K562 (cell line): Measurements from ENCODE around the gene SULT2B1.

Experiments
- CREB1 ChIP-seq, 2 experiments: sonication (generic) in 1 of 2; formaldehyde crosslinking in 1 of 2; IDR thresholded peaks; 2 replicates each; pipeline versions ENCODE4 v1.6.1 to v1.8.0; 2012 to 2022; ENCODE audit warnings: inconsistent platforms in 1 of 2, mild to moderate bottlenecking in 1 of 2, missing genetic modification reagents in 1 of 2, moderate library complexity in 1 of 2
- CTCF ChIP-seq, 3 experiments: IDR thresholded peaks in 2 of 3; conservative IDR thresholded peaks in 1 of 3; 2 replicates each; pipeline ENCODE4 v1.5.1; 2011 to 2012; ENCODE audit warnings: low read length in 3 of 3, mild to moderate bottlenecking in 3 of 3, control low read depth in 2 of 3, improper control_type of control experiment in 1 of 3, inconsistent platforms in 1 of 3, low read depth in 1 of 3, mixed read lengths in 1 of 3, moderate library complexity in 1 of 3; ENCODE audit not compliant: insufficient read depth in 2 of 3
- FOSL1 ChIP-seq: fragments of 200-800 bp; sonication (Bioruptor generic); conservative IDR thresholded peaks from 2 replicates; pipeline ENCODE4 v1.6.1; 2016; ENCODE audit warnings: missing genetic modification characterization, missing compliant biosample characterization
- FOXA1 ChIP-seq: fragments of 450-650 bp; IDR thresholded peaks from 2 replicates; pipeline ENCODE4 v1.6.1; 2016; ENCODE audit warnings: mild to moderate bottlenecking, borderline replicate concordance
- MAX ChIP-seq: sonication (generic); formaldehyde crosslinking; IDR thresholded peaks from 2 replicates; pipeline ENCODE4 v1.9.0; 2022; ENCODE audit warnings: mild to moderate bottlenecking, missing genetic modification reagents
- MYNN ChIP-seq, 2 experiments: sonication (generic); formaldehyde crosslinking in 1 of 2; IDR thresholded peaks; 2 replicates each; pipeline versions ENCODE4 v1.5.0 to v1.6.1; 2016 to 2020; ENCODE audit warnings: antibody characterized with exemption in 1 of 2, missing genetic modification reagents in 1 of 2
- POLR2A ChIP-seq: fragments of 450-650 bp; conservative IDR thresholded peaks from 2 replicates; pipeline ENCODE4 v1.6.1; 2016
- SIN3B ChIP-seq: fragments of 450-650 bp; IDR thresholded peaks from 2 replicates; pipeline ENCODE4 v1.6.1; 2017; ENCODE audit warnings: low read depth, mild to moderate bottlenecking, moderate library complexity
- SOX6 ChIP-seq: fragments of 450-650 bp; IDR thresholded peaks from 2 replicates; pipeline ENCODE4 v1.6.1; 2014; ENCODE audit warnings: mild to moderate bottlenecking
- ZBED1 ChIP-seq: IDR thresholded peaks from 2 replicates; pipeline ENCODE4 v1.6.1; 2014
- ZBTB2 ChIP-seq: fragments of 450-650 bp; IDR thresholded peaks from 2 replicates; pipeline ENCODE4 v1.6.1; 2016; ENCODE audit warnings: antibody characterized with exemption
- ZKSCAN8 ChIP-seq: fragments of 200-800 bp; sonication (Bioruptor generic); IDR thresholded peaks from 2 replicates; pipeline ENCODE4 v1.6.1; 2016; ENCODE audit warnings: missing genetic modification characterization, missing compliant biosample characterization
- ZNF318 ChIP-seq, 2 experiments: fragments of 450-650 bp; IDR thresholded peaks; 2 replicates each; pipeline ENCODE4 v1.6.1; 2016; ENCODE audit warnings: mild to moderate bottlenecking in 2 of 2, borderline replicate concordance in 1 of 2, low read depth in 1 of 2, moderate library complexity in 1 of 2
- ZNF551 ChIP-seq: fragments of 250-450 bp; sonication (Bioruptor Pico); IDR thresholded peaks from 2 replicates; pipeline ENCODE4 v1.5.0; 2021; ENCODE audit warnings: mild to moderate bottlenecking, moderate library complexity

- TF ChIP-seq SIN3B = no peak
- TF ChIP-seq CTCF (IDR thresholded peaks at IDR 0.05 in 2 of 3, conservative IDR thresholded peaks at IDR 0.05 in 1 of 3; ENCODE audit: insufficient read depth in 2 of 3, low read depth in 1 of 3, low read length in 3 of 3) = no peak
- no peak for TF ChIP-seq ZNF318 (IDR thresholded peaks at IDR 0.05; ENCODE audit: borderline replicate concordance in 1 of 2, low read depth in 1 of 2)
- TF ChIP-seq ZNF551 = no peak
- no peak for TF ChIP-seq FOXA1
- TF ChIP-seq MAX (CRISPR knock-in tag) = no peak
- TF ChIP-seq MYNN (IDR thresholded peaks at IDR 0.05) = no peak
- no peak for TF ChIP-seq MYNN (CRISPR knock-in tag; IDR thresholded peaks at IDR 0.05)
- no peak for TF ChIP-seq FOSL1
- TF ChIP-seq ZBTB2 = no peak
- no peak for TF ChIP-seq POLR2A
- TF ChIP-seq CREB1 (IDR thresholded peaks at IDR 0.05) = no peak
- no peak for TF ChIP-seq CREB1 (CRISPR knock-in tag; IDR thresholded peaks at IDR 0.05)
- no peak for TF ChIP-seq SOX6
- TF ChIP-seq ZBED1 = no peak
- TF ChIP-seq ZKSCAN8 (CRISPR knock-in tag) = no peak
Measured at GRCh38 chr19:48611872-48612271, 59.9 kb downstream of the SULT2B1 start.
